GM21619 (cell line): ENCODE results near the gene IQCK.

Experiments used
- ATAC-seq: cut with Tn5 transposase; IDR thresholded peaks from one replicate; pipeline ENCODE4 v1.9.1; 2021; ENCODE audit not compliant: unreplicated experiment

Gene IQCK

GRCh38 chr16:19882646-19883045 is 164.6 kb downstream of the IQCK start:
- ATAC-seq: no peak

GRCh38 chr16:19883296-19883965 is 165.4 kb downstream of the IQCK start:
- ATAC-seq: no peak

- no peak for ATAC-seq
Observed at GRCh38 chr16:19883966-19884485, 166.0 kb downstream of the IQCK start.

- ATAC-seq: no peak
Observed at GRCh38 chr16:19884611-19885450, 166.8 kb downstream of the IQCK start, which contains the start of gene GPRC5B. GPRC5B (minus strand) TSS chr16:19884848; CDS start chr16:19872845, 12,003 bp downstream.

- no peak for ATAC-seq
Observed at GRCh38 chr16:19885451-19886072, 167.5 kb downstream of the IQCK start.

GRCh38 chr16:19886073-19886941 is 168.2 kb downstream of the IQCK start:
- ATAC-seq: peak; percentile 59

- ATAC-seq: no peak
Observed at GRCh38 chr16:19888834-19889233, 170.8 kb downstream of the IQCK start.

GRCh38 chr16:19890901-19891300 is 172.8 kb downstream of the IQCK start:
- ATAC-seq: no peak

GRCh38 chr16:19892902-19893301 is 174.8 kb downstream of the IQCK start:
- no peak for ATAC-seq

- no peak for ATAC-seq
Observed at GRCh38 chr16:19894586-19894985, 176.5 kb downstream of the IQCK start.

- no peak for ATAC-seq
Observed at GRCh38 chr16:19896951-19897350, 178.9 kb downstream of the IQCK start.

GRCh38 chr16:19898166-19898565 is 180.1 kb downstream of the IQCK start:
- ATAC-seq: no peak

GRCh38 chr16:19898924-19899604 is 181.0 kb downstream of the IQCK start:
- ATAC-seq: no peak

- no peak for ATAC-seq
Observed at GRCh38 chr16:19899605-19899955, 181.5 kb downstream of the IQCK start.

- no peak for ATAC-seq
Observed at GRCh38 chr16:19901164-19901563, 183.1 kb downstream of the IQCK start.

- no peak for ATAC-seq
Observed at GRCh38 chr16:19907161-19907992, 189.3 kb downstream of the IQCK start.
